Activated T-helper 2 cell treated with anti-CD3 and anti-CD28 coated beads, Interferon-gamma antibody, Interleukin-2, Interleukin-4, amounts not matched to agents 10 μg/mL and 5 μg/mL and 100 μg/mL, durations not matched to agents 14 hours and 24 hours and 36 hours (primary cell): ENCODE results near the gene PSPN. TPM values are rescaled to one million over a fixed set of nuclear protein-coding genes. Genes with fewer than 3 reads are reported as not detected.
"Not testable (repeated sequence)": the region's sequence is repeated elsewhere in the genome, so short reads cannot be mapped to it uniquely, and the experiment has no call there.

ENCODE experiments used
- DNase-seq: peaks from one replicate; pipeline ENCODE4 v3.0.0; 2021; ENCODE audit warnings: low spot score
- H3K27ac Mint-ChIP-seq: one replicate; pipeline ENCODE4 v1.8.0; 2021; ENCODE audit warnings: mixed read lengths
- H3K27me3 Mint-ChIP-seq: one replicate; pipeline ENCODE4 v1.8.0; 2021; ENCODE audit warnings: low read depth, mixed read lengths
- H3K36me3 Mint-ChIP-seq: one replicate; pipeline ENCODE4 v1.8.0; 2021; ENCODE audit warnings: low read depth, mixed read lengths
- H3K4me1 Mint-ChIP-seq: one replicate; pipeline ENCODE4 v1.8.0; 2021; ENCODE audit warnings: low read depth, mixed read lengths
- H3K4me3 Mint-ChIP-seq: one replicate; pipeline ENCODE4 v1.8.0; 2021; ENCODE audit warnings: low read depth, mild to moderate bottlenecking, moderate library complexity, mixed read lengths
- H3K9me3 Mint-ChIP-seq: one replicate; pipeline ENCODE4 v1.8.0; 2021; ENCODE audit warnings: mixed read lengths
- intact Hi-C: fragments of 100-400 bp; cut with micrococcal nuclease; formaldehyde crosslinking; loops from one replicate; pipeline ENCODE4 v1.15.1; 2023
- total RNA-seq: library from RNA; stranded (reverse); gene quantifications from 2 replicates; pipeline ENCODE4 v1.2.3, GENCODE V29; 2022

Gene PSPN
- total RNA-seq, 1 donor from 2014 or later, result 1.6 TPM

GRCh38 chr19:6374711-6375410 lies 872 bp downstream of the PSPN start:
- H3K9me3 Mint-ChIP-seq, result no peaks in the 10 kb centered on the region
- no peak for DNase-seq
- intact Hi-C loops, result loop anchor here (5.0 kb wide), 1 partner anchor 487 kb away; no protein-coding TSS in a partner anchor
- peaks cover 8% of the 10 kb centered on the region for H3K4me1 Mint-ChIP-seq
- H3K27ac Mint-ChIP-seq, result no peak overlapping the region
- H3K27me3 Mint-ChIP-seq, result no peaks in the 10 kb centered on the region
- peaks cover 13% of the 10 kb centered on the region for H3K36me3 Mint-ChIP-seq
- no peak overlapping the region for H3K4me3 Mint-ChIP-seq

GRCh38 chr19:6374161-6374709 lies 1.5 kb downstream of the PSPN start:
- Mint-ChIP-seq H3K36me3 (peaks cover 13% of the 10 kb centered on the region), H3K27ac (no peak overlapping the region), H3K27me3 (no peaks in the 10 kb centered on the region), H3K4me1 (peaks cover 8% of the 10 kb centered on the region), H3K4me3 (no peak overlapping the region), H3K9me3 (no peaks in the 10 kb centered on the region)
- DNase-seq, result no peak
- intact Hi-C loops, result loop anchor here (5.0 kb wide), 1 partner anchor 488 kb away; no protein-coding TSS in a partner anchor

GRCh38 chr19:6373813-6374108 lies 2.0 kb downstream of the PSPN start:
- intact Hi-C loops, result loop anchor here (1.0 to 5.0 kb wide), 3 partner anchors 20 to 489 kb away; partner anchors contain the start of gene GTF2F1
- Mint-ChIP-seq H3K4me3 (peak overlapping the region; percentile 87), H3K9me3 (no peaks in the 10 kb centered on the region), H3K27me3 (no peaks in the 10 kb centered on the region), H3K27ac (peak overlapping the region; percentile 83), H3K4me1 (peaks cover 8% of the 10 kb centered on the region), H3K36me3 (peaks cover 17% of the 10 kb centered on the region)
- no peak for DNase-seq

GRCh38 chr19:6373096-6373812 lies 2.5 kb downstream of the PSPN start:
- Mint-ChIP-seq H3K27ac (peak overlapping the region; percentile 88), H3K27me3 (no peaks in the 10 kb centered on the region), H3K36me3 (peaks cover 16% of the 10 kb centered on the region), H3K4me3 (peak overlapping the region; percentile 87), H3K4me1 (peaks cover 8% of the 10 kb centered on the region), H3K9me3 (no peaks in the 10 kb centered on the region)
- DNase-seq, result peak; percentile 99
- intact Hi-C loops, result loop anchor here (1.0 to 5.0 kb wide), 3 partner anchors 20 to 489 kb away; partner anchors contain the start of gene GTF2F1

GRCh38 chr19:6372594-6373095 lies 3.1 kb downstream of the PSPN start, which contains the start of gene ALKBH7:
ALKBH7 (plus strand) TSS chr19:6372794; CDS start chr19:6372821, 27 bp downstream.
- peak within 1 kb of the TSS; percentile 88 for H3K27ac Mint-ChIP-seq
- peaks cover 8% of the 10 kb centered on the region for H3K4me1 Mint-ChIP-seq
- DNase-seq, result peak; percentile 95
- H3K4me3 Mint-ChIP-seq, result peak within 1 kb of the TSS; percentile 87
- H3K9me3 Mint-ChIP-seq, result no peaks in the 10 kb centered on the region
- H3K27me3 Mint-ChIP-seq, result no peaks in the 10 kb centered on the region
- intact Hi-C loops, result loop anchor here (1.0 to 5.0 kb wide), 4 partner anchors 10 to 490 kb away; partner anchors contain the start of gene GTF2F1
- peaks cover 22% of the 10 kb centered on the region for H3K36me3 Mint-ChIP-seq

GRCh38 chr19:6364353-6364752 lies 11.4 kb downstream of the PSPN start:
- DNase-seq, result no peak
- Mint-ChIP-seq H3K27me3 (no peaks in the 10 kb centered on the region), H3K4me3 (no peak overlapping the region), H3K36me3 (peaks cover 62% of the 10 kb centered on the region), H3K27ac (no peak overlapping the region), H3K9me3 (no peaks in the 10 kb centered on the region), H3K4me1 (peaks cover 11% of the 10 kb centered on the region)
- intact Hi-C loops, result no loop called here

- peaks cover 45% of the 10 kb centered on the region for H3K36me3 Mint-ChIP-seq
- no peaks in the 10 kb centered on the region for H3K9me3 Mint-ChIP-seq
- H3K4me1 Mint-ChIP-seq, result peaks cover 11% of the 10 kb centered on the region
- peak overlapping the region; percentile 98 for H3K27ac Mint-ChIP-seq
- intact Hi-C loops, result loop anchor here (1.0 kb wide), 1 partner anchor 10 kb away; the partner anchor contains the start of gene ALKBH7
- H3K4me3 Mint-ChIP-seq, result peak overlapping the region; percentile 98
- no peaks in the 10 kb centered on the region for H3K27me3 Mint-ChIP-seq
- DNase-seq, result peak; percentile 42
Measured at GRCh38 chr19:6362351-6362801, 13.4 kb downstream of the PSPN start.

- Mint-ChIP-seq H3K27me3 (no peaks in the 10 kb centered on the region), H3K4me1 (peaks cover 11% of the 10 kb centered on the region), H3K9me3 (no peaks in the 10 kb centered on the region), H3K36me3 (peaks cover 43% of the 10 kb centered on the region), H3K27ac (peak overlapping the region; percentile 98), H3K4me3 (peak overlapping the region; percentile 98)
- intact Hi-C loops, result loop anchor here (1.0 kb wide), 1 partner anchor 10 kb away; the partner anchor contains the start of gene ALKBH7
- no peak for DNase-seq
Measured at GRCh38 chr19:6362027-6362350, 13.7 kb downstream of the PSPN start.

- H3K36me3 Mint-ChIP-seq, result peaks cover 34% of the 10 kb centered on the region
- H3K27me3 Mint-ChIP-seq, result not testable (repeated sequence)
Measured at GRCh38 chr19:6360857-6361216, 14.9 kb downstream of the PSPN start.

GRCh38 chr19:6360445-6360844 lies 15.3 kb downstream of the PSPN start:
- intact Hi-C loops, result loop anchor here (2.0 kb wide), 1 partner anchor 64 kb away; the partner anchor contains the start of gene KHSRP

More at GRCh38 chr19:6360857-6361216, 14.9 kb downstream of the PSPN start:
- DNase-seq, H3K27ac Mint-ChIP-seq, H3K9me3 Mint-ChIP-seq: not testable (repeated sequence)
- H3K4me3 Mint-ChIP-seq, result peak overlapping the region; percentile 98
- intact Hi-C loops, result loop anchor here (2.0 kb wide), 1 partner anchor 64 kb away; the partner anchor contains the start of gene KHSRP
- H3K4me1 Mint-ChIP-seq, result peaks cover 11% of the 10 kb centered on the region

GRCh38 chr19:6359568-6360341 lies 16.0 kb downstream of the PSPN start:
- no peaks in the 10 kb centered on the region for H3K9me3 Mint-ChIP-seq
- peaks cover 11% of the 10 kb centered on the region for H3K4me1 Mint-ChIP-seq
- H3K4me3 Mint-ChIP-seq, result no peak overlapping the region
- no peaks in the 10 kb centered on the region for H3K27me3 Mint-ChIP-seq
- DNase-seq, result no peak
- H3K36me3 Mint-ChIP-seq, result peaks cover 26% of the 10 kb centered on the region
- intact Hi-C loops, result loop anchor here (2.0 kb wide), 1 partner anchor 65 kb away; the partner anchor contains the start of gene KHSRP
- H3K27ac Mint-ChIP-seq, result no peak overlapping the region

More at GRCh38 chr19:6360445-6360844, 15.3 kb downstream of the PSPN start:
- not testable (repeated sequence) for H3K27ac Mint-ChIP-seq, DNase-seq, H3K4me3 Mint-ChIP-seq, H3K9me3 Mint-ChIP-seq, H3K27me3 Mint-ChIP-seq
- peaks cover 11% of the 10 kb centered on the region for H3K4me1 Mint-ChIP-seq
- H3K36me3 Mint-ChIP-seq, result peaks cover 30% of the 10 kb centered on the region

GRCh38 chr19:6358003-6358402 lies 17.7 kb downstream of the PSPN start:
- H3K27ac Mint-ChIP-seq, result no peak overlapping the region
- H3K4me3 Mint-ChIP-seq, result no peak overlapping the region
- peaks cover 13% of the 10 kb centered on the region for H3K36me3 Mint-ChIP-seq
- no peaks in the 10 kb centered on the region for H3K9me3 Mint-ChIP-seq
- DNase-seq, result no peak
- intact Hi-C loops, result no loop called here
- H3K4me1 Mint-ChIP-seq, result peaks cover 7% of the 10 kb centered on the region
- H3K27me3 Mint-ChIP-seq, result no peaks in the 10 kb centered on the region
